Left ventricle myocardium inferior (tissue), 1 donor: ENCODE measurements around the gene DNAJC9. TPM values are rescaled to one million over a fixed set of nuclear protein-coding genes. Genes with fewer than 3 reads are reported as not detected.

Experiments used
- DNase-seq: peaks from one replicate; pipeline ENCODE4 v3.0.0-alpha.2; 2020
- H3K27ac ChIP-seq: fragments of 200-600 bp; replicated peaks from 2 replicates; pipeline ENCODE4 v1.8.0; 2021
- H3K27me3 ChIP-seq: fragments of 200-600 bp; 2 replicates; pipeline ENCODE4 v1.8.0; 2021; ENCODE audit warnings: low read depth
- H3K36me3 ChIP-seq: fragments of 200-600 bp; 2 replicates; pipeline ENCODE4 v1.8.0; 2021
- H3K4me1 ChIP-seq: fragments of 200-600 bp; 2 replicates; pipeline ENCODE4 v1.8.0; 2021
- H3K4me3 ChIP-seq: fragments of 200-600 bp; 2 replicates; pipeline ENCODE4 v1.8.0; 2021; ENCODE audit warnings: mild to moderate bottlenecking, moderate library complexity
- H3K9me3 ChIP-seq: fragments of 200-600 bp; replicated peaks from 2 replicates; pipeline ENCODE4 v1.8.0; 2021
- CTCF ChIP-seq: fragments of 200-600 bp; IDR thresholded peaks from 2 replicates; pipeline ENCODE4 v1.8.0; 2021; ENCODE audit warnings: antibody characterized with exemption, mild to moderate bottlenecking, borderline replicate concordance
- intact Hi-C: fragments of 100-400 bp; cut with micrococcal nuclease; formaldehyde crosslinking; loops from one replicate; pipeline ENCODE4 v1.11.0; 2022
- total RNA-seq: library from RNA; stranded (reverse); fragmentation: NEBNext Ultra II Directional; extraction: Animal tissue kit (Norgen Biotek cat#: 25700); gene quantifications from one replicate; pipeline ENCODE4 v1.2.1, GENCODE V29; 2021
- donor health status: DM: no; HTN: yes; CAD: no; lungs with severe emphysema.

Gene DNAJC9
- total RNA-seq, 1 donor from 2014 or later, result 8.6 TPM

- Histone ChIP-seq H3K27me3 (no peaks in the 10 kb centered on the region), H3K4me1 (peaks cover 46% of the 10 kb centered on the region), H3K36me3 (peaks cover 60% of the 10 kb centered on the region), H3K9me3 (no peaks in the 10 kb centered on the region), H3K4me3 (peak overlapping the region; percentile 90), H3K27ac (peak overlapping the region; percentile 81)
- DNase-seq, result no peak
- intact Hi-C loops, result no loop called here
- TF ChIP-seq CTCF, result no peak
Observed at GRCh38 chr10:73246322-73246645, 771 bp downstream of the DNAJC9 start.

GRCh38 chr10:73244866-73245477, 2.1 kb downstream of the DNAJC9 start:
- H3K4me1 ChIP-seq, result peaks cover 37% of the 10 kb centered on the region
- no peak for DNase-seq
- H3K4me3 ChIP-seq, result no peak overlapping the region
- no peaks in the 10 kb centered on the region for H3K9me3 ChIP-seq
- H3K27me3 ChIP-seq, result no peaks in the 10 kb centered on the region
- H3K27ac ChIP-seq, result no peak overlapping the region
- H3K36me3 ChIP-seq, result peaks cover 63% of the 10 kb centered on the region
- intact Hi-C loops, result no loop called here
- no peak for TF ChIP-seq CTCF

- Histone ChIP-seq H3K4me3 (no peak overlapping the region), H3K27me3 (no peaks in the 10 kb centered on the region)
- intact Hi-C loops, result no loop called here
Observed at GRCh38 chr10:73239908-73240307, 7.1 kb downstream of the DNAJC9 start.

GRCh38 chr10:73238990-73239566, 8.0 kb downstream of the DNAJC9 start:
- DNase-seq, result no peak
- Histone ChIP-seq H3K4me3 (no peak overlapping the region), H3K36me3 (peaks cover 54% of the 10 kb centered on the region), H3K9me3 (no peaks in the 10 kb centered on the region), H3K27ac (no peak overlapping the region), H3K27me3 (no peaks in the 10 kb centered on the region), H3K4me1 (peaks cover 8% of the 10 kb centered on the region)
- no peak for TF ChIP-seq CTCF
- intact Hi-C loops, result no loop called here

More at GRCh38 chr10:73239908-73240307, 7.1 kb downstream of the DNAJC9 start:
- Histone ChIP-seq H3K4me1 (peaks cover 4% of the 10 kb centered on the region), H3K27ac (no peak overlapping the region), H3K9me3 (no peaks in the 10 kb centered on the region), H3K36me3 (peaks cover 62% of the 10 kb centered on the region)
- DNase-seq, result no peak
- no peak for TF ChIP-seq CTCF

GRCh38 chr10:73234695-73235094, 12.4 kb downstream of the DNAJC9 start:
- Histone ChIP-seq H3K27me3 (no peaks in the 10 kb centered on the region), H3K4me1 (peaks cover 18% of the 10 kb centered on the region), H3K27ac (peak overlapping the region; percentile 31), H3K36me3 (peaks cover 30% of the 10 kb centered on the region), H3K4me3 (no peak overlapping the region), H3K9me3 (no peaks in the 10 kb centered on the region)
- DNase-seq, result no peak
- intact Hi-C loops, result no loop called here
- no peak for TF ChIP-seq CTCF
